ENCODE data around the gene MYH9.
"Not testable (repeated sequence)": the region's sequence is repeated elsewhere in the genome, so short reads cannot be mapped to it uniquely, and the experiment has no call there.

The MYH9 gene

DNA sequence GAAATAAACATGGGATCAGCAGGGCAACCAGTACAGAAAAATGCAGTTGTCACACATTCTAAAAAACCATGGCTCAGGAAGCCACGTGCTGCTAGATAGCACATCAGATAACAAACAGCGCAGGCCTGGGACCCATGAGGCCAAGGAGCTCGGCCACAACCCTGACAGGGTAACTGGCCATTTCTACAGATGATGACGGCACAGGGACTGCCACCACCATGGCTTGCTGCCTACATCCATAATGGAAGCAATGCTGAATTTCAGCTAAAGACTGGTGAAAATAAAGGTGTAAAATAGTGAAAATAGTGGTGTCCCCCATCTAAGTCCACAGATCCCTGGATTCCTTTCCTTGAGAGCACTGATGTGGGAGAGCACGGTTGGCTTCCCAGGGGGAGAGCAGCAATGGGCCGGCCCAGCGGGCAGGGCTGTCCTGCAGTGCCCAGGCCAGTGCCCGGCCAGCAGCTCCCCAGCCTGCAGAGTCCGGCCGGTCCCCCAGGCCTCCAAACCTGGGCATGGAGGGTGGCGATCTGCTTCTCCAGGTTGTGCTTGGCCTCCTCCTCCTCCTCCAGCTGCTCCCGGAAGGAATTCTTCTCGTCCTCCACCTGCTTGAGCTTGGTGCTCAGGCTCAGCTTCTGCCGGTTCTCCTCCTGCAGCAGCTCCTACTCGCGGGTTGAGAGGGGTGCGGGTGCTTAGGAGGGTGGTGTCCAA lies 94.8 kb downstream of the MYH9 start:
- Histone ChIP-seq H3K4me3 (replicated peaks; ENCODE audit: low read depth, low read length) (no peak overlapping the region), H3K27me3 (replicated peaks; ENCODE audit: control insufficient read depth, insufficient read depth, low read length) (no peaks in the 10 kb centered on the region), H3K36me3 (ENCODE audit: control insufficient read depth, insufficient read depth, low read length) (peaks cover 68% of the 10 kb centered on the region)
- TF ChIP-seq, protein P1, sequence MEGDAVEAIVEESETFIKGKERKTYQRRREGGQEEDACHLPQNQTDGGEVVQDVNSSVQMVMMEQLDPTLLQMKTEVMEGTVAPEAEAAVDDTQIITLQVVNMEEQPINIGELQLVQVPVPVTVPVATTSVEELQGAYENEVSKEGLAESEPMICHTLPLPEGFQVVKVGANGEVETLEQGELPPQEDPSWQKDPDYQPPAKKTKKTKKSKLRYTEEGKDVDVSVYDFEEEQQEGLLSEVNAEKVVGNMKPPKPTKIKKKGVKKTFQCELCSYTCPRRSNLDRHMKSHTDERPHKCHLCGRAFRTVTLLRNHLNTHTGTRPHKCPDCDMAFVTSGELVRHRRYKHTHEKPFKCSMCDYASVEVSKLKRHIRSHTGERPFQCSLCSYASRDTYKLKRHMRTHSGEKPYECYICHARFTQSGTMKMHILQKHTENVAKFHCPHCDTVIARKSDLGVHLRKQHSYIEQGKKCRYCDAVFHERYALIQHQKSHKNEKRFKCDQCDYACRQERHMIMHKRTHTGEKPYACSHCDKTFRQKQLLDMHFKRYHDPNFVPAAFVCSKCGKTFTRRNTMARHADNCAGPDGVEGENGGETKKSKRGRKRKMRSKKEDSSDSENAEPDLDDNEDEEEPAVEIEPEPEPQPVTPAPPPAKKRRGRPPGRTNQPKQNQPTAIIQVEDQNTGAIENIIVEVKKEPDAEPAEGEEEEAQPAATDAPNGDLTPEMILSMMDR (IDR thresholded peaks at IDR 0.05; ENCODE audit: insufficient read depth, low read length, poor library complexity, severe bottlenecking): no peak
- no peak for DNase-seq (ENCODE audit: extremely low read depth, insufficient read length)

DNA sequence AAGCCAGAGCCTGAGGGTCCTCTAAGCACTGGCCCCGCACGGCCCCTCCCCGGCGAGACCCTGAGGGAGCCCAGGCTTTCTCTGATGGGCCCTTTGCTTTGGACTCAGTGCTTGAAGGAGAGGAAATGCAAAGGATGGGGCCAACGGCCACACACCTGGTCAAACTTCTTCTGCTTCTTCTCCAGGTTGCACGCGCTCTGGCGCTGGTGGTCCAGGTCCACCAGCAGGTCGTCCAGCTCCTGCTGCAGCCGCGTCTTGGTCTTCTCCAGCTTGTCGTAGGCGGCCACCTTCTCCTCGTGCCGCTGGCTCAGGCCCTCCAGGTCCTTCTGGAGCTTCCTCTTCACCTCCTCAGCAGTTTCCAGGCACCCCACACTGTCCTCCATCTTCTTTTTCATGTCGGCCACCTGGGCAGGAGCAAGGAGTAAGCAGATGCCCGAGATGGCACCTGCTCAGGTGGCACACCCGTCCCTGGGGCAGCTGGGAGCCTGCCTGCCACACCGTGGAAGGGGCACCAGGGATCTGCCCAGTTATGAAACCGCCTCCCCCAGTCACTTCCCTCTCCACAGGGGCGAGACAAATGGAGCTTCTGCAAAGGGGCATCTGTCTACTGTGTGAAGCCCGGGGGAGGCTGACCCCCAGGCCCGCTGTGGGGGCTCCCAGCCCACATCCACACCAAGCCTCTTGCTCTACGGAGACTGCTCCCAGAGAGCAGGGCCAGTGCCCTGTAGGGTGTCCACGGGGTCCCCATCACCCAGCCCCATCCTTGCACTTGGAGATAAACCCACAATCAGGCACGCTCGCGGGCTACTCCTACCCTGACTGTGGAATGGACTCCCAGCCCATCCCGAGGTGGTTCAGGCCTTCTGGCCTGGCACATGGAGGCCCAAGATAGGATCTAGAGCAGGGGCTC lies 95.7 kb downstream of the MYH9 start:
- Histone ChIP-seq H3K4me3 (replicated peaks; ENCODE audit: low read depth, low read length) (no peak overlapping the region), H3K36me3 (ENCODE audit: control insufficient read depth, insufficient read depth, low read length) (peaks cover 66% of the 10 kb centered on the region), H3K27me3 (replicated peaks; ENCODE audit: control insufficient read depth, insufficient read depth, low read length) (no peaks in the 10 kb centered on the region)
- TF ChIP-seq, protein P1 (IDR thresholded peaks at IDR 0.05; ENCODE audit: insufficient read depth, low read length, poor library complexity, severe bottlenecking): no peak
- no peak for DNase-seq (ENCODE audit: extremely low read depth, insufficient read length)

DNA sequence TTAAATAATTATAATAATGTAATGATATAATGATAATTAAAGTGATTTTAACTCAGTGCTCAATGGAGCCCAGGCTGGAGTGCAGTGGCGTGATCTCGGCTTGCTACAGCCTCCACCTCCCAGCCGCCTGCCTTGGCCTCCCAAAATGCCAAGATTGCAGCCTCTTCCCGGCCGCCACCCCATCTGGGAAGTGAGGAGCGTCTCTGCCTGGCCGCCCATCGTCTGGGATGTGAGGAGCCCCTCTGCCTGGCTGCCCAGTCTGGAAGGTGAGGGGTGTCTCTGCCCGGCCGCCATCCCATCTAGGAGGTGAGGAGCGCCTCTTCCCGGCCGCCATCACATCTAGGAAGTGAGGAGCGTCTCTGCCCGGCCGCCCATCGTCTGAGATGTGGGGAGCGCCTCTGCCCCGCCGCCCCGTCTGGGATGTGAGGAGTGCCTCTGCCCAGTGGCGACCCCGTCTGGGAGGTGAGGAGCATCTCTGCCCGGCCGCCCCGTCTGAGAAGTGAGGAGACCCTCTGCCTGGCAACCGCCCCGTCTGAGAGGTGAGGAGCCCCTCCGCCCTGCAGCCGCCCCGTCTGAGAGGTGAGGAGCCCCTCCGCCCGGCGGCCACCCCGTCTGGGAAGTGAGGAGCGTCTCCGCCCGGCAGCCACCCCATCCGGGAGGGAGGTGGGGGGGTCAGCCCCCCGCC lies 97.2 kb downstream of the MYH9 start:
- H3K27me3 ChIP-seq (replicated peaks; ENCODE audit: control insufficient read depth, insufficient read depth, low read length); H3K4me3 ChIP-seq (replicated peaks; ENCODE audit: low read depth, low read length); DNase-seq (ENCODE audit: extremely low read depth, insufficient read length): not testable (repeated sequence)
- peaks cover 71% of the 10 kb centered on the region for H3K36me3 ChIP-seq (ENCODE audit: control insufficient read depth, insufficient read depth, low read length)

DNA sequence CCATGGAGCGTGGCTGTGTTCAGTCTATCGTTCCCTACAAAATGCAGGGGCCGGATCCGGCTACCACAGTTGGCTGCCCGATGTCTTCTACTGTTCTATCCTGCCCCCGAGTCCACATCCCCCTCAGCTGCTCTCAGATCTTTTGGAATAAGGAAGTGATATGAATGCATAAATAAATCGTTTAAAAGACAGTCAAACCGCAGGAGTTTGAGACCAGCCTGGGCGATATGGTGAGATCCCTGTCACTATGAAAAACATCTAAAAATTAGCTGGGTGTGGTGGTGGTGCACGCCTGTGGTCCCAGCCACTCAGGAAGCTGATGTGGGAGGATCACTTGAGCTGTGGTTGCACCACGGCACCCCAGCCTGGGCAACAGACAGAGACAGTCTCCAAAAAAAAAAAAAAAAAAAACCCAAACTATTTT lies 97.8 kb downstream of the MYH9 start:
- H3K36me3 ChIP-seq (ENCODE audit: control insufficient read depth, insufficient read depth, low read length): peaks cover 71% of the 10 kb centered on the region
- not testable (repeated sequence) for DNase-seq (ENCODE audit: extremely low read depth, insufficient read length); H3K4me3 ChIP-seq (replicated peaks; ENCODE audit: low read depth, low read length); H3K27me3 ChIP-seq (replicated peaks; ENCODE audit: control insufficient read depth, insufficient read depth, low read length)

DNA sequence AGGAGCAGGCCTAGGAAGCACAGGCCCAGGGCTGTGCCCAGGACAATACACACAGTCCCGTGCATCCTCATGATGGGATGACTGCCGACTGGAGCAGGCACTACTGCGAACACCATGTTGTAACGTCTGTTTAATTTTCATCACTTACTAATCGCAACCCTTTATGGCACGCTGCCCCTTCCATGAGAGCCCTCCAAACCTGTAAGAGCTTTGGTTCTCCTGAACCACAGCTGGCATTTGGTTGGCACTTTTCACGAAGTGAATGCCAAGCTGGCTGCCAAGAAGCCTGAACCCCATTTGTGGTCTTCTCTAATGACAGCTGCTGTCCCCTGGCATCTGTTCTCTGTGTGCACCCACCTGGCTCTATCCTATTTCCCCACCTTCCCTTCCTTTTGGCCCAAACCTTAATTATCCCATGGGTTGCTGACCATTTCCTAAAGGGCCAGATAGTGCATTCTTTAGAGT lies 98.3 kb downstream of the MYH9 start:
- Histone ChIP-seq H3K36me3 (ENCODE audit: control insufficient read depth, insufficient read depth, low read length) (peaks cover 72% of the 10 kb centered on the region), H3K27me3 (replicated peaks; ENCODE audit: control insufficient read depth, insufficient read depth, low read length) (no peaks in the 10 kb centered on the region), H3K4me3 (replicated peaks; ENCODE audit: low read depth, low read length) (no peak overlapping the region)
- no peak for DNase-seq (ENCODE audit: extremely low read depth, insufficient read length)
- TF ChIP-seq, protein P1 (IDR thresholded peaks at IDR 0.05; ENCODE audit: insufficient read depth, low read length, poor library complexity, severe bottlenecking): no peak

DNA sequence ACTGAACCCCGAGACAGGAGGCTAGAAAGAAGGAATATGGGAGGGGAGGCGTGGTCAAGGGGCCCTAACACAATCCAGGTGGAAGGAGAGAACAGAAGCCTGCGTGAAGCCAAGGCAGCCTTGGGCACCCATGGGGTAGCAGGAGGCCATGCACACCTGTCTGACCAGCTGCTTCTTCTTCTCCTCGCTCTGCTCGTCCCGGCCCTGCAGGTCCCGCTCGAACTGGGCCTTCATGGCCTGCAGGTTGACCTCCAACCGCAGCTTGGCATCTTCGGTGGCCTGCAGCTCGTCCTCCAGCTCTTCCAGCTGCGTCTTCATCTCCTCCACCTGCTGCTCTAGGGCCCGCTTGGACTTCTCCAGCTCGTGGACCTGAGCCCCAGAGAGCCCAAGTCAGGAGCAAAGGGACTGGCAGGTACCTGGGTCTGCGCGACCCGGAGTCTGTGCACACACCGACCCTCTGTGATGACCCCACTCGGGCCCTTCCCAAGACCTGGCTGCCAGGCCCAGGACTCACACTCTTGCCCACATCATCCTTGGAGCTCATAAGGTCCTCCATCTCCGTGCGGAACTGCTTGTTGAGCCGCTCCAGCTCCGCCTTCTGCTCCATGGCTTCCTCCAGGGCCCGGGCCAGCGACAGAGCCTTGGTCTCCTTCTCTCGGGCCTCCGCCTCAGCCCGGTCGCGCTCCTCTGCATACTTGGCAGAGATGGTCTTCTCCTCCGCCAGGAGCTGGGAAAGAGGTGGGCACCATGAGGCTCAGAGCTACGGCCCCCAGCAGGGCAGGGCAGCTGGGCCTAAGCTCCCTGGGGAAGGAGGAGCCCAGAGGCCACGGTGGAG lies 99.0 kb downstream of the MYH9 start:
- TF ChIP-seq, protein P1 (IDR thresholded peaks at IDR 0.05; ENCODE audit: insufficient read depth, low read length, poor library complexity, severe bottlenecking): no peak
- no peaks in the 10 kb centered on the region for H3K27me3 ChIP-seq (replicated peaks; ENCODE audit: control insufficient read depth, insufficient read depth, low read length)
- DNase-seq (ENCODE audit: extremely low read depth, insufficient read length): no peak
- peaks cover 71% of the 10 kb centered on the region for H3K36me3 ChIP-seq (ENCODE audit: control insufficient read depth, insufficient read depth, low read length)
- no peak overlapping the region for H3K4me3 ChIP-seq (replicated peaks; ENCODE audit: low read depth, low read length)
